ENCODE data around the gene MAP3K2. TPM values are rescaled to one million over a fixed set of nuclear protein-coding genes. Genes with fewer than 3 reads are reported as not detected.

Gene MAP3K2
- total RNA-seq, 1 donor from 2014 or later = 47.7 TPM

DNA sequence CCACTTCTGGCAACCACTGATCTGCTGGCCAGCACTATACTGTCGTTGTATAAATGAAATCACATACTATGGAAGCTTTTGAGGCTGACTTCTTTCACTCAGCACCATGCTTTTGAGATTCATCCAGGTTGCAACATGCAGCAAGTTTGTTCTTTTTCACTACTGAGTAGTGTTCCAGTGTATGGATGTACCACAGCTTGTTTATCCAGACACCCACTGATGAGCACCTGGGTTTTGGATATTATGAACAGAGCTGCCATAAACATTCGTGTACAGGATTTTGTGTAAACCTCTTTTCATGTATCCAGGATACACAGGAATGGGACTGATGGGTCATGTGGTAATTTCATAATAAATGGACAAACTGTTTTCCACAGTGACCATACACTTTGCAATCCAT lies 104.5 kb downstream of the MAP3K2 start:
- H3K4me3 ChIP-seq = no peak overlapping the region
- no peaks in the 10 kb centered on the region for H3K9me3 ChIP-seq
- H3K27ac ChIP-seq = no peak overlapping the region
- TF ChIP-seq CTCF (IDR thresholded peaks at IDR 0.05) = no peak
- H3K27me3 ChIP-seq = no peaks in the 10 kb centered on the region
- intact Hi-C loops (cut with DNase I) = no loop called here
- H3K36me3 ChIP-seq = peaks cover 79 to 85% of the 10 kb centered on the region in 2 donors
- no peaks in the 10 kb centered on the region for H3K4me1 ChIP-seq
- no peak for DNase-seq (ENCODE audit: low spot score in 2 of 2)

DNA sequence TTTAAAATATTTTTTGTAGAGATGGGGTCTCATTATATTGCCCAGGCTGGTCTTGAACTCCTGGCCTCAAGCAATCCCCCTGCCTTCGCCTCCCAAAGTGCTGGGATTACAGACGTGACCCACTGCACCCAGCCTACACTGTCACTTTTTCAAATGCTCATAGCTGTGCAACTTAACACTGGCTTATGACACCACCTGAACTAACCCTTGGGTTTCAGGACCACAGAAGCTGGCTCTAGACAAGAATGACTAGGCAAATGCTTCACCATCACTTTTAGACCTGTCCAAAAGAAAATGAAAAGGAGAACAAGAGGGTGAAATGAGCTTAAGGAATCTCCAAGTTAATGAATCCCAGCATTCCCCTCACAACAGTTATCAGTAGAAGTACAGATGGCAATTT lies 107.1 kb downstream of the MAP3K2 start:
- TF ChIP-seq CTCF (IDR thresholded peaks at IDR 0.05) = no peak
- H3K27me3 ChIP-seq = no peaks in the 10 kb centered on the region
- H3K9me3 ChIP-seq = no peaks in the 10 kb centered on the region
- no peak overlapping the region for H3K4me3 ChIP-seq
- H3K27ac ChIP-seq = no peak overlapping the region
- no peaks in the 10 kb centered on the region for H3K4me1 ChIP-seq
- DNase-seq (ENCODE audit: low spot score in 2 of 2) = no peak
- peaks cover 69 to 81% of the 10 kb centered on the region in 2 donors for H3K36me3 ChIP-seq
- intact Hi-C loops (cut with DNase I) = no loop called here

GRCh38 chr2:127279781-127280180 lies 108.0 kb downstream of the MAP3K2 start:
- Histone ChIP-seq H3K27ac (no peak overlapping the region), H3K4me1 (no peaks in the 10 kb centered on the region), H3K27me3 (no peaks in the 10 kb centered on the region), H3K36me3 (peaks cover 63 to 81% of the 10 kb centered on the region in 2 donors), H3K4me3 (no peak overlapping the region), H3K9me3 (no peaks in the 10 kb centered on the region)
- intact Hi-C loops (cut with DNase I) = no loop called here
- no peak for TF ChIP-seq CTCF (IDR thresholded peaks at IDR 0.05)
- no peak for DNase-seq (ENCODE audit: low spot score in 2 of 2)

DNA sequence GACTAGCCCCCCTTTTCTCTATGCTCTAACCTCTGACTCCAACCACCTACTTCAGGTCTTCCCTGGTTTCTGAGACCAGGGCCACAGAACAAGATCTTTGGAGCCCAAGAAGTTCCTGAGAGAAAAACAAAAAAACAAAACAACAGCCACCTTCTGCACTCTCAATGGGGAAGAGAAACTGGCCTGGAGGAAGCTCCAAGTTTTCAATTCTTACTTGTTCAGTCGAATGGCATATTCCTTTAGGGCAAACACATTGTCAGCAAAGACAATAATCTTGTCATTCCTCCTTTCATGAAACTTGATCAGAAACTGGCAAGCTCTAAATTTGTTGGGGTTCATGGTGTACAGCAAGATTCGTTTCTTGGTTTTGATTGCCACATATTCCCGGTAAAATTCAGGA lies 108.8 kb downstream of the MAP3K2 start:
- intact Hi-C loops (cut with DNase I) = no loop called here
- H3K27ac ChIP-seq = no peak overlapping the region
- DNase-seq (ENCODE audit: low spot score in 2 of 2) = no peak
- no peak for TF ChIP-seq CTCF (IDR thresholded peaks at IDR 0.05)
- H3K36me3 ChIP-seq = peaks cover 63 to 81% of the 10 kb centered on the region in 2 donors
- no peak overlapping the region for H3K4me3 ChIP-seq
- no peaks in the 10 kb centered on the region for H3K9me3 ChIP-seq
- no peaks in the 10 kb centered on the region for H3K4me1 ChIP-seq
- H3K27me3 ChIP-seq = no peaks in the 10 kb centered on the region

GRCh38 chr2:127277028-127277427 lies 110.7 kb downstream of the MAP3K2 start:
- Histone ChIP-seq H3K36me3 (peaks cover 67 to 83% of the 10 kb centered on the region in 2 donors), H3K9me3 (no peaks in the 10 kb centered on the region)

More at GRCh38 chr2:127277028-127277427, 110.7 kb downstream of the MAP3K2 start:
- TF ChIP-seq CTCF (IDR thresholded peaks at IDR 0.05) = no peak
- Histone ChIP-seq H3K4me3 (no peak overlapping the region), H3K27ac (no peak overlapping the region), H3K4me1 (no peaks in the 10 kb centered on the region), H3K27me3 (no peaks in the 10 kb centered on the region)
- intact Hi-C loops (cut with DNase I) = no loop called here
- DNase-seq (ENCODE audit: low spot score in 2 of 2) = no peak

Measured in ascending aorta (tissue), 2 donors.